NCI-H446 treated with DMSO at 0.1 percent for 48 hours (cell line): Measurements from ENCODE around the gene RSPH10B2.
"Not testable (repeated sequence)": the region's sequence is repeated elsewhere in the genome, so short reads cannot be mapped to it uniquely, and the experiment has no call there.

Experiments used
- DNase-seq: peaks from one replicate; lab custom pipeline; 2025; lab: John Stamatoyannopoulos, UW

RSPH10B2 gene

GRCh38 chr7:6792113-6792872 is 38.4 kb downstream of the RSPH10B2 start:
- DNase-seq = not testable (repeated sequence)

DNA sequence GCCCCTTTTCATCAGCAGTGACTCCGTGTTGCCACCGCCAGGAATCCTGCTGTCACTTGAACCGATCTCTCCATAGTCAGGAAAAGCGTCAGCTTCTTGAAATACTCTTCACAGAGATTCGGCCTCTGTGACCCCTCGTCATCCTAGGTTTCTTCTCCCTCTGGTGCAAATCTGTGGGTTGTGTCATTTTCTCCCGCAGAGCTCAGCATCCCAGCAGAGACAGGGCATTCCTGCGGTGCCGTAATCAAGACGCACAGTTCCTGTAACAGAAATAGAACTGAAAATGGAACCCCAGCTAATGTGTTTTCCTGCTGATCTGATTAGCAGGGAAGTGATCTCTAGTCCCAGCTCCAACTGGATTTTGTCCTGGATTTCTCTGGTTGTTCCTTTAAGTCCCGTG is 40.4 kb downstream of the RSPH10B2 start:
- not testable (repeated sequence) for DNase-seq

- not testable (repeated sequence) for DNase-seq
Observed at GRCh38 chr7:6797218-6797617, 43.3 kb downstream of the RSPH10B2 start.

DNA sequence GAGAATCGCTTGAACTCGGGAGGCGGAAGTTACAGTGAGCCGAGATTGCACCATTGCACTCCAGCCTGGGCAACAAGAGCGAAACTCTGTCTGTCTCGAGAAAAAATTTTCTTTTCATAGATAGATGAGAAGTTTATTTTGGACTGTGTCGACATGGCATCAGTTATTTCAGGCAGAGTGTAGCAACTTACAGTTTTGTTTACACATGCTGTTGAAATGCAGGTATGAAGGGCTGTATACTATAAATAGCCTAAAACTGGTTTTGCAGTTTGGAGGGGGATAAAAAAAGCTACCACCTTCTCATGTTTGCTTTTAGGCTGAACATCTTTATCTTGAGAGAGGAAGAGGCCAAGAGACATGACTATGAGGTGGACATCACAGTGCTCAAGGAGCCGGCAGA is 44.1 kb downstream of the RSPH10B2 start:
- DNase-seq = not testable (repeated sequence)

- DNase-seq = not testable (repeated sequence)
Observed at GRCh38 chr7:6799887-6800286, 46.0 kb downstream of the RSPH10B2 start.

GRCh38 chr7:6800331-6800730 is 46.4 kb downstream of the RSPH10B2 start:
- not testable (repeated sequence) for DNase-seq

DNA sequence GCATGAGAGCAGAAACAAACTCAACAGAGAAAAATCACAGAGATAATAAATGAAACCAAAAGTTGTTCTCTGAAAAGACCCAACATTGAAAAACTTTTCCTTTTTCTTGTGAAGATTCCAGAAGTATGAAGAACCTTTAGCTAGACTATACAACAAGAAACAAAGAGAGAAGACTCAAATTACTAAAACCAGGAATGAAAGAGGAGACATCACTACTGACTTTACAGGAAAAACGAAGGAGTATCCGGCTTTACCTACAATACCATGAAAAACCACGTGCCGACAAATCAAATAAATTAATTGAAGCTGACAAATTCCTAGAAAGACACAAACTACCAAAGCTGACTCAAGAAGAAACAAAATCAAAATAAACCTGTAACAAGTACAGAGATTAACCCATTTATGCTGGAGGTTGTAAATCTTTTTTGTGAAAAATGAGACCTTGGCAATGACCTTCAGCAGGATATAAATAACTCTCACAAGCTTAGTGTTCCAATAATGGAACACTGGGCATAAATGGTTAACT is 53.6 kb downstream of the RSPH10B2 start:
- not testable (repeated sequence) for DNase-seq

GRCh38 chr7:6807959-6808358 is 54.1 kb downstream of the RSPH10B2 start:
- not testable (repeated sequence) for DNase-seq

DNA sequence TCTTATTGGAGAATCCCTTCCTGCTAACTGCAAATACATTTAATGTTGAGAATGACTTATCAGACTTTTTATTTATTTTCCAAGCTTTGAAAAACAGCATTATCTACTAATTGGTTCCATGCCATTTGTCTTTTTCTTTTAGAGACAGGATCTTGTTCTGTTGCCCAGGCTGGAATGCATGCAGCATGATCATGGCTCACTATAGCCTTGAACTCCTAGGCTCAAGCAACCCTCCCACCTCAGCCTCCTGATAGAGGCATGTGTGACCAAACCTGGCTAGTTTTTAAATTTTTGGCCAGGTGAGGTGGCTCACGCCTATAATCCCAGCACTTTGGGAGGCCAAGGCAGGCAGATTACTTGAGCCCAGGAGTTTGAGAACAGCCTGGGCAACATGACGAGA is 59.1 kb downstream of the RSPH10B2 start:
- DNase-seq = not testable (repeated sequence)

DNA sequence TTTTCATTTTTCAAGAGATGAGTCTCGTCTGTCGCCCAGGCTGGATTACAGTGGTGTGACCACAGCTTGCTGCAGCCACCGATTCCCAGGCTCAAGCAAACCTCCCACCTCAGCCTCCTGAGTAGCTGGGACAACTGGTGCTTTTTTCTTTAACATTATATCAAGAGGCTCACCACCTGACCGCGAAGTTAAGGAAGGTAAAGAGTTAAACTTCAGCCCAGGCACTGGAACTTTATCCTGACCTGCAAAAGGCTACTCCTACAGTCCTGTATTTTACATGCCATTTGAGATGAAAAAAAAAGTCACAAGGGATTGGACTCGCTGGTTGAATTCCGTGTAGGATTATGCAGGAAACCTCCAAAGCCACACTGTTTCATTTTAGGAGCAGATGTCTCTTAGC is 61.6 kb downstream of the RSPH10B2 start:
- not testable (repeated sequence) for DNase-seq

- DNase-seq = not testable (repeated sequence)
Observed at GRCh38 chr7:6821622-6822021, 67.7 kb downstream of the RSPH10B2 start.

DNA sequence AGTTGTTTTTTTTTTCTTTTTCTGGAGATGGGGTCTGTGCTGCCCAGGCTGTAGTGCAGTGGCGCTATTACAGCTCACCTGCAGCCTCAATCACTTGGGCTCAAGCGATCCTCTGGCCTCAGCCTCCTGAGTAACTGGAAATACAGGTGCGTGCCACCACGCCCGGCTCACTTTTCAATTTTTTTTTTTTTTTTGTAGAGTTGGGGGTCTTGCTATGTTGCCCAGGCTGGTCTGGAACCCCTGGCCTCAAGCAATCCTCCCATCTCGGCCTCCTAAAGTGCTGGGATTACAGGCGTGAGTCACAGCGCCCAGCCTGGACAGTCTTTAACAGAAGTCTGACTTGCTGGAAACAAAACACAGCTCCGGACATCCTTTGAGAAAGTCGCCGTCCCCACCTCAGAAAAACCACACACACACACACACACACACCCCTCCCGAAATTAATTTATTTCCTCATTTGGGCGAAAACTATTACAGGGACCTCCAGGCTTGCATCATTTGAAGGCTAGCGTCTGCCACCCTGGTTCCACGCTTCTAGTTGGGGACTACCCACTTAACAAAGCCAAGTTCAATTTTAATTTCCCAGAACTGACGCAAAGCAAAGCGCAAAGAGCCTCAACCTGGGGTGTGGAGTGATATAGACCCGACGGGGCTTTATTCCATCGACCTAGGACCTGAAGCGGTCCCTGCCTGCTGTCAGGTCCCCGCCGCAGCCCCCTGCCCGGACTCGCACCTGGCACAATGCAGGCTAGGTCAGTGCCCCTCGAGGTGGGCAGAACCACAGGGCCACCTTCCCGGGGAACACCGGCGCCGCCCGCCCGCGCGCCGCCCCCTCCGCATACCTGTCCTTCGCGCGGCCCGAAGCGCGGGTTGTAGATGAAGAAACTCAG is 71.6 kb downstream of the RSPH10B2 start:
- DNase-seq = not testable (repeated sequence)

DNA sequence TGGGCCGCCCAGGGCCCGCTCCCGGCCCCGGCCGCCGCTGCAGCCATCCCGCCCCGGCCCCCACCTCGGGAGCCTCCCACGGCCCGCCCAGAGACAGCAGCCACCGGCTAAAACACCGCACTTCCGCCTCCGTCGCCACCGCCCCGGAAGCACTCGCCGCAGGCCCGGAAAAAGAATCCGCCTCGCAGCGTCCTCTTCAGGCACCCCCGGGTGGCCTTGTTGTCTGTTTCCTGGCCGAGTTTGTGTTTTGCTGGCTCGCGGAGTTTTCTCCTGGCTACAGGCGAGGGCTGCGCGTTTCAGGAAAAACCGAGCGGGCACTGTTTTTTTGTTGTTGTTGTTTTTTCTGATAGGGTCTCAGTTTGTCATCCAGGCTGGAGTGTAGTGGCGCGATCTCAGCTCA is 72.2 kb downstream of the RSPH10B2 start, which contains the start of gene CCZ1B:
TSS of gene CCZ1B (minus strand) at position 125 of the 400 bp plus-strand sequence. CDS start at position 47, 78 bp downstream.
- peak; percentile 59 for DNase-seq

- not testable (repeated sequence) for DNase-seq
Observed at GRCh38 chr7:6827180-6827579, 73.3 kb downstream of the RSPH10B2 start.

- not testable (repeated sequence) for DNase-seq
Observed at GRCh38 chr7:6829616-6830015, 75.7 kb downstream of the RSPH10B2 start.

- not testable (repeated sequence) for DNase-seq
Observed at GRCh38 chr7:6830026-6830425, 76.1 kb downstream of the RSPH10B2 start.

DNA sequence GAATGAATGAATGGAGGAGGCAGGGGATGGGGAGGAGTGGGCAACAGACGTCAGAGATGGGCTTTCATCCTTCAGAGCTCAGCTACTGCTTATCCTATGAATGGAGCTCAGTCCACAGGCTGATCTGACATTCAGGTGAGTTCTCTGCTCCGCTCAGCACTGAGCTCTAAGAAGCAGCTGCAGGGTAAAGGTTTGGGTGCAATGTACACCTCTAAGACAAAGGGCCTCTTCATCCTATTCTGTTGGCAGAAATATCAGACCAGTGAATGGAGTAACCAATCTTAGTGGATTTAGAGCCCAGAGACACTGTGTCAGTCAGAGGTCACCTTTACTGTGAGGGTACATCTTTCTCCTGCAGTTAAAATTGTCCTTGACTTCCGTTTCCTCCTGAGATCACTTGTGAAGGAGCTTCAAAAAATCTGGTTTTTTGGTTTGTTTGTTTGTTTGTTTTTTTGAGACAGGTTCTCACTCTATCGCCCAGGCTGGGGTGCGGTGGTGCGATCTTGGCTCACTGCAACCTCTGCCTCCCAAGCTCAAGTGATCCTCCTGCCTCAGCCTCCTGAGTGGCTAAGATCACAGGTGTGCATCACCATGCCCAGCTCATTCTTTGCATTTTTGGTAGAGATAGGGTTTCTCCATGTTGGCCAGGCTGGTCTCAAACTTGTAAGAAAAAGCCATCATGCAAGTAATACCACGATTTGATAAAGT is 77.3 kb downstream of the RSPH10B2 start:
- no peak for DNase-seq

DNA sequence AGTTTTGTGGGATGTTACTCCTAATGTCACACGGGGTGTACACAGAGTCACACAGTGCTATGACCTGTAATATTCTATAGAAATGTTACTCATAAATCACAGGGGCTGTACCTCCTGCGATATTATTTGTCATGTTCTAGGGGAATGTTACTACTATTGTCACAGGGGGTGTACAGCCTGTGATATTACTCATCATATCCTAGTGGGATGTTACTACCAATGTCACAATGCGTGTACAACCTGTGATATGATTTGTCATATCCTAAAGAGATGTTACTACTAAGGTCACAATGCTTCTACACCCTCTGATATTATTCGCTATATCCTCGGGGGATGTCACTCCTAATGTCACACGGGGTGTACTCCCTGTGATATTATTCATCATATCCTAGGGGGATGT is 79.7 kb downstream of the RSPH10B2 start:
- no peak for DNase-seq

- not testable (repeated sequence) for DNase-seq
Observed at GRCh38 chr7:6835521-6835920, 81.6 kb downstream of the RSPH10B2 start.

DNA sequence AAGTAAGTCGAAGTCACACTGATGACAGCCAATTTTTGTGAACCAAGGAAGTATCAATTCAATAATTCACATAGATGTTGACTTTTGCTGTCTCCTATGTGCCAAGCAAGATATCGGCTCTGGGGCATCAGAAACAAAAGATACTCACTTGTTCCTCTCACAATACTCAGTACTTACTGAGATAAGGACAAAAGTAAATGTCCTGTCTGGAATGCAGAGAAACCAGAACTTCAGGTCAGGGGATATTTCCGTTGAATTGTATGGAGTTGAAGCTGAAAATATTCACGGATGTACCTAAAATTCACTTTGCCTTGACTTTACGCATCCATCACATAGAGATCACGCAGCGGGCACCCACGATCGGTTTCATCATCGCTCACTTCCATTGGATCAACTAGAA is 83.2 kb downstream of the RSPH10B2 start:
- not testable (repeated sequence) for DNase-seq

DNA sequence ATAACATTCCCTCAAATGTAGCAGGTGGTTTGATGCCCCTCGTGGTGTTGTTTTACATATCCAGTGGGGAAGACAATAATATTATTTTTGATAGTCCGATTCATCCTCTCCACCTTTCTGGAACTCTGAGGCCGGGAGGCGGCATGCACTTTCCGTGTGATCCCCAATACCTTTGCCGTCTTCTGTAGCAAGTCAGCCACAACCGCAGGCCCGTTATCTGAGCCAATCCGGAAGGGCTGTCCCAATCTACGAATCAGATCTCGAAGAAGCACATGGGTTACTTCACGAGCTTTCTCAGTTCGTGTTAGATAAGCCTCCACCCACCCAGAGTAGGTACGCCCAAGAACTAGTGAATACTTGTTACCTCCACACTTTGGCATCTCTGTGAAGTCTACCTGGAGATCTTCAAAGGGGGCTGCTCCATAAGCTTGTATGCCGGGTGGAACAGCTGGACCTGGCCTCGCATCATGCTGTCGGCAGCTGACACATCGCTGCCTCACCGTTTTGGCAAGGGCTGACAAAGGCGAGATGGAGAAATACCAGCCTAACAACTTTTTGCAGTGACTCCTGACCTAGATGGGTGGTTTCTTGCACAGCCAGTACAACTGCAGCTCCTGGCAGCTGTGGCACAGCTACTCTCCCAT is 88.5 kb downstream of the RSPH10B2 start:
- DNase-seq = not testable (repeated sequence)
